ENCODE data around the gene TIMP4. TPM values are rescaled to one million over a fixed set of nuclear protein-coding genes. Genes with fewer than 3 reads are reported as not detected.

TIMP4 gene
- total and polyA plus RNA-seq, 2 of the 4 experiments (the other 2 are of a cell fraction) = 0.39 to 0.54 TPM

DNA sequence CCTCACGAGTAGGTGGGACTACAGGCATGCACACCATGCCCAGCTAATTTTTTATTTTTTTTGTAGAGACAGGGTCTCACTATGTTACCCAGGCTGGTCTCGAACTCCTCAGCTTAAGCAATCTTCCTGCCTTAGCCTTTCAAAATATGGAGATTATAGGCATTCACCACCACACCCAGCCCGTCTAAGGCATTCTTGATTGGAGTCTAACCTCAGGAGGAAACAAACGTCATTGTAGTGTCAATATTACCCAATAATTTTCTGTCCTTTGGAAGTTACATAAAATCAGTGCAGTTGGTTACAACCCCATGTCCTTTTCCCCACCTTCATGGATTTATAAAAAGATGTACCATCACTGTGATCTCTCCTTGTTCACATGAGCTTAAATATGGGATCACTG is 41.8 kb downstream of the TIMP4 start:
- H2AK5ac ChIP-seq (ENCODE audit: low read depth, low read length) = no peak overlapping the region
- no peaks in the 10 kb centered on the region for H3K4me1 ChIP-seq (ENCODE audit: control insufficient read depth, insufficient read depth, low read length)
- BruUV-seq (replicated peaks) = no TSS peak
- no peak overlapping the region for H4K91ac ChIP-seq (ENCODE audit: insufficient read depth, low read depth, low read length)
- no peak overlapping the region for H2BK5ac ChIP-seq (ENCODE audit: low read depth, low read length, poor library complexity, severe bottlenecking)
- no peak for DNase-seq
- H4K8ac ChIP-seq (ENCODE audit: low read depth in 2 of 2, low read length in 2 of 2) = no peak overlapping the region
- H3K79me1 ChIP-seq (ENCODE audit: low read depth in 1 of 2, low read length in 2 of 2) = no peaks in the 10 kb centered on the region
- no peaks in the 10 kb centered on the region for H3K9me3 ChIP-seq (ENCODE audit: control insufficient read depth, insufficient read depth, low read length)
- H3K9me1 ChIP-seq (ENCODE audit: insufficient read depth, low read length) = no peaks in the 10 kb centered on the region
- CTCF ChIA-PET = no interaction called here
- no CpG with 5 or more reads among the region's 4 CpGs for WGBS, 2 experiments (ENCODE audit: extremely low coverage in 2 of 2, insufficient read length in 1 of 2)
- no peak overlapping the region for H3K23ac ChIP-seq (ENCODE audit: low read depth, low read length)
- H2BK120ac ChIP-seq (ENCODE audit: low read depth, low read length) = no peak overlapping the region
- no peaks in the 10 kb centered on the region for H3K36me3 ChIP-seq (ENCODE audit: control insufficient read depth, insufficient read depth, low read length)
- peaks cover 17% of the 10 kb centered on the region for H3K27me3 ChIP-seq (ENCODE audit: control insufficient read depth, insufficient read depth, low read length)
- H3K4ac ChIP-seq (ENCODE audit: low read depth, low read length) = no peak overlapping the region
- dilution Hi-C loops (cut with HindIII; ENCODE audit: low sequenced_read_pairs, unreplicated experiment) = no loop called here
- H3K4me2 ChIP-seq (ENCODE audit: low read depth, low read length) = no peak overlapping the region
- intact Hi-C loops (cut with micrococcal nuclease) = no loop called here
- H2AK9ac ChIP-seq (replicated peaks; ENCODE audit: low read depth, low read length, poor library complexity) = no peak overlapping the region
- H3K14ac ChIP-seq (replicated peaks; ENCODE audit: low read depth, low read length) = no peak overlapping the region
- H4K20me1 ChIP-seq (ENCODE audit: insufficient read depth, low read length) = no peaks in the 10 kb centered on the region
- no peak for ATAC-seq (ENCODE audit: low read depth)
- no peak overlapping the region for H4K5ac ChIP-seq (ENCODE audit: low read depth, low read length)
- TF ChIP-seq, protein P1, sequence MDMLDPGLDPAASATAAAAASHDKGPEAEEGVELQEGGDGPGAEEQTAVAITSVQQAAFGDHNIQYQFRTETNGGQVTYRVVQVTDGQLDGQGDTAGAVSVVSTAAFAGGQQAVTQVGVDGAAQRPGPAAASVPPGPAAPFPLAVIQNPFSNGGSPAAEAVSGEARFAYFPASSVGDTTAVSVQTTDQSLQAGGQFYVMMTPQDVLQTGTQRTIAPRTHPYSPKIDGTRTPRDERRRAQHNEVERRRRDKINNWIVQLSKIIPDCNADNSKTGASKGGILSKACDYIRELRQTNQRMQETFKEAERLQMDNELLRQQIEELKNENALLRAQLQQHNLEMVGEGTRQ (IDR thresholded peaks at IDR 0.05; ENCODE audit: low read depth, low read length) = no peak
- TF ChIP-seq CHD1 (IDR thresholded peaks at IDR 0.05; ENCODE audit: low read depth, low read length) = no peak
- TF ChIP-seq, protein P2, sequence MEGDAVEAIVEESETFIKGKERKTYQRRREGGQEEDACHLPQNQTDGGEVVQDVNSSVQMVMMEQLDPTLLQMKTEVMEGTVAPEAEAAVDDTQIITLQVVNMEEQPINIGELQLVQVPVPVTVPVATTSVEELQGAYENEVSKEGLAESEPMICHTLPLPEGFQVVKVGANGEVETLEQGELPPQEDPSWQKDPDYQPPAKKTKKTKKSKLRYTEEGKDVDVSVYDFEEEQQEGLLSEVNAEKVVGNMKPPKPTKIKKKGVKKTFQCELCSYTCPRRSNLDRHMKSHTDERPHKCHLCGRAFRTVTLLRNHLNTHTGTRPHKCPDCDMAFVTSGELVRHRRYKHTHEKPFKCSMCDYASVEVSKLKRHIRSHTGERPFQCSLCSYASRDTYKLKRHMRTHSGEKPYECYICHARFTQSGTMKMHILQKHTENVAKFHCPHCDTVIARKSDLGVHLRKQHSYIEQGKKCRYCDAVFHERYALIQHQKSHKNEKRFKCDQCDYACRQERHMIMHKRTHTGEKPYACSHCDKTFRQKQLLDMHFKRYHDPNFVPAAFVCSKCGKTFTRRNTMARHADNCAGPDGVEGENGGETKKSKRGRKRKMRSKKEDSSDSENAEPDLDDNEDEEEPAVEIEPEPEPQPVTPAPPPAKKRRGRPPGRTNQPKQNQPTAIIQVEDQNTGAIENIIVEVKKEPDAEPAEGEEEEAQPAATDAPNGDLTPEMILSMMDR (conservative IDR thresholded peaks at IDR 0.05; ENCODE audit: low read depth, low read length) = no peak
- TF ChIP-seq SMC3 (IDR thresholded peaks at IDR 0.05; ENCODE audit: low read depth, low read length) = no peak
- TF ChIP-seq MAFK (IDR thresholded peaks at IDR 0.05; ENCODE audit: low read depth, low read length) = no peak
- no peak overlapping the region for H2BK15ac ChIP-seq (ENCODE audit: low read depth, low read length)
- H3K56ac ChIP-seq (ENCODE audit: extremely low read depth, insufficient read depth, low read length) = no peak overlapping the region
- in situ Hi-C loops (cut with MboI; ENCODE audit: low sequenced_read_pairs) = no loop called here
- H2BK20ac ChIP-seq (ENCODE audit: low read depth, low read length) = no peak overlapping the region
- no peak overlapping the region for H3K27ac ChIP-seq (ENCODE audit: insufficient read depth, low read length)
- no peak overlapping the region for H3K4me3 ChIP-seq (ENCODE audit: insufficient read depth, low read depth, low read length)
- no peak overlapping the region for H3K18ac ChIP-seq (ENCODE audit: low read depth, low read length)
- POLR2A ChIA-PET (ENCODE audit: unreplicated experiment) = no interaction called here
- no peak overlapping the region for H2AFZ ChIP-seq (replicated peaks; ENCODE audit: low read length, poor library complexity)
- no peak overlapping the region for H3K9ac ChIP-seq (ENCODE audit: low read depth, low read length)
